ENCODE data around the gene CHORDC1.
"Not testable (repeated sequence)": the region's sequence is repeated elsewhere in the genome, so short reads cannot be mapped to it uniquely, and the experiment has no call there.

The CHORDC1 gene

GRCh38 chr11:90219438-90219837, 3.4 kb downstream of the CHORDC1 start:
- Histone ChIP-seq H3K4me1 (ENCODE audit: control insufficient read depth, insufficient read depth, low read length) (peaks cover 6% of the 10 kb centered on the region), H3K4me3 (ENCODE audit: insufficient read depth, low read depth, low read length) (no peak overlapping the region), H3K9me3 (ENCODE audit: control insufficient read depth, low read length) (no peaks in the 10 kb centered on the region), H3K36me3 (ENCODE audit: control insufficient read depth, insufficient read depth, low read length) (no peaks in the 10 kb centered on the region), H3K27ac (ENCODE audit: insufficient read depth, low read depth, low read length, poor library complexity, severe bottlenecking) (no peak overlapping the region), H3K27me3 (ENCODE audit: control insufficient read depth, insufficient read depth, low read length, poor library complexity, severe bottlenecking) (no peaks in the 10 kb centered on the region)
- WGBS, 2 experiments, result 90 to 94% methylated on average over 4 to 6 of the region's 6 CpGs

GRCh38 chr11:90218606-90219005, 4.2 kb downstream of the CHORDC1 start:
- peaks cover 6% of the 10 kb centered on the region for H3K4me1 ChIP-seq (ENCODE audit: control insufficient read depth, insufficient read depth, low read length)
- no peak overlapping the region for H3K27ac ChIP-seq (ENCODE audit: insufficient read depth, low read depth, low read length, poor library complexity, severe bottlenecking)
- H3K4me3 ChIP-seq (ENCODE audit: insufficient read depth, low read depth, low read length), result no peak overlapping the region
- no peaks in the 10 kb centered on the region for H3K36me3 ChIP-seq (ENCODE audit: control insufficient read depth, insufficient read depth, low read length)
- WGBS, 2 experiments, result 46 to 57% methylated on average over 2 of the region's 2 CpGs
- no peaks in the 10 kb centered on the region for H3K27me3 ChIP-seq (ENCODE audit: control insufficient read depth, insufficient read depth, low read length, poor library complexity, severe bottlenecking)
- no peaks in the 10 kb centered on the region for H3K9me3 ChIP-seq (ENCODE audit: control insufficient read depth, low read length)

- Histone ChIP-seq H3K4me3 (ENCODE audit: insufficient read depth, low read depth, low read length) (no peak overlapping the region), H3K4me1 (ENCODE audit: control insufficient read depth, insufficient read depth, low read length) (peaks cover 6% of the 10 kb centered on the region), H3K27ac (ENCODE audit: insufficient read depth, low read depth, low read length, poor library complexity, severe bottlenecking) (no peak overlapping the region), H3K27me3 (ENCODE audit: control insufficient read depth, insufficient read depth, low read length, poor library complexity, severe bottlenecking) (no peaks in the 10 kb centered on the region), H3K36me3 (ENCODE audit: control insufficient read depth, insufficient read depth, low read length) (peaks cover 6% of the 10 kb centered on the region), H3K9me3 (ENCODE audit: control insufficient read depth, low read length) (no peaks in the 10 kb centered on the region)
- WGBS, 2 experiments, result 96% methylated on average over 5 of the region's 5 CpGs
These were observed 6.2 kb downstream of the CHORDC1 start for GRCh38 chr11:90216611-90217010.

- 100% methylated on average over 2 of the region's 3 CpGs for WGBS, 2 experiments
- H3K36me3 ChIP-seq (ENCODE audit: control insufficient read depth, insufficient read depth, low read length), result peaks cover 14% of the 10 kb centered on the region
- H3K27ac ChIP-seq (ENCODE audit: insufficient read depth, low read depth, low read length, poor library complexity, severe bottlenecking), result no peak overlapping the region
- H3K4me3 ChIP-seq (ENCODE audit: insufficient read depth, low read depth, low read length), result no peak overlapping the region
- H3K27me3 ChIP-seq (ENCODE audit: control insufficient read depth, insufficient read depth, low read length, poor library complexity, severe bottlenecking), result no peaks in the 10 kb centered on the region
- H3K9me3 ChIP-seq (ENCODE audit: control insufficient read depth, low read length), result no peaks in the 10 kb centered on the region
- no peaks in the 10 kb centered on the region for H3K4me1 ChIP-seq (ENCODE audit: control insufficient read depth, insufficient read depth, low read length)
These were observed 9.5 kb downstream of the CHORDC1 start for GRCh38 chr11:90213322-90213721.

- Histone ChIP-seq H3K4me3 (ENCODE audit: insufficient read depth, low read depth, low read length) (no peak overlapping the region), H3K9me3 (ENCODE audit: control insufficient read depth, low read length) (no peaks in the 10 kb centered on the region), H3K36me3 (ENCODE audit: control insufficient read depth, insufficient read depth, low read length) (peaks cover 14% of the 10 kb centered on the region), H3K27ac (ENCODE audit: insufficient read depth, low read depth, low read length, poor library complexity, severe bottlenecking) (no peak overlapping the region), H3K27me3 (ENCODE audit: control insufficient read depth, insufficient read depth, low read length, poor library complexity, severe bottlenecking) (no peaks in the 10 kb centered on the region), H3K4me1 (ENCODE audit: control insufficient read depth, insufficient read depth, low read length) (no peaks in the 10 kb centered on the region)
- WGBS, 2 experiments, result 92 to 94% methylated on average over 2 of the region's 2 CpGs
These were observed 14.0 kb downstream of the CHORDC1 start for GRCh38 chr11:90208857-90209256.

- H3K27me3 ChIP-seq (ENCODE audit: control insufficient read depth, insufficient read depth, low read length, poor library complexity, severe bottlenecking); H3K4me1 ChIP-seq (ENCODE audit: control insufficient read depth, insufficient read depth, low read length); H3K27ac ChIP-seq (ENCODE audit: insufficient read depth, low read depth, low read length, poor library complexity, severe bottlenecking); H3K4me3 ChIP-seq (ENCODE audit: insufficient read depth, low read depth, low read length); H3K9me3 ChIP-seq (ENCODE audit: control insufficient read depth, low read length): not testable (repeated sequence)
- H3K36me3 ChIP-seq (ENCODE audit: control insufficient read depth, insufficient read depth, low read length), result peaks cover 14% of the 10 kb centered on the region
- 93% methylated on average over 10 of the region's 10 CpGs for WGBS, 2 experiments
These were observed 14.9 kb downstream of the CHORDC1 start for GRCh38 chr11:90207992-90208391.

- no peaks in the 10 kb centered on the region for H3K27me3 ChIP-seq (ENCODE audit: control insufficient read depth, insufficient read depth, low read length, poor library complexity, severe bottlenecking)
- no peak overlapping the region for H3K4me3 ChIP-seq (ENCODE audit: insufficient read depth, low read depth, low read length)
- no peak overlapping the region for H3K27ac ChIP-seq (ENCODE audit: insufficient read depth, low read depth, low read length, poor library complexity, severe bottlenecking)
- H3K36me3 ChIP-seq (ENCODE audit: control insufficient read depth, insufficient read depth, low read length), result peaks cover 10% of the 10 kb centered on the region
- H3K4me1 ChIP-seq (ENCODE audit: control insufficient read depth, insufficient read depth, low read length), result no peaks in the 10 kb centered on the region
- H3K9me3 ChIP-seq (ENCODE audit: control insufficient read depth, low read length), result no peaks in the 10 kb centered on the region
- 64% methylated on average over 2 of the region's 3 CpGs; no CpG with 5 or more reads in 1 of the 2 experiments for WGBS, 2 experiments
These were observed 17.8 kb downstream of the CHORDC1 start for GRCh38 chr11:90204832-90205646.

GRCh38 chr11:90204407-90204806, 18.4 kb downstream of the CHORDC1 start:
- no peak overlapping the region for H3K27ac ChIP-seq (ENCODE audit: insufficient read depth, low read depth, low read length, poor library complexity, severe bottlenecking)
- H3K9me3 ChIP-seq (ENCODE audit: control insufficient read depth, low read length), result no peaks in the 10 kb centered on the region
- no peaks in the 10 kb centered on the region for H3K27me3 ChIP-seq (ENCODE audit: control insufficient read depth, insufficient read depth, low read length, poor library complexity, severe bottlenecking)
- H3K4me3 ChIP-seq (ENCODE audit: insufficient read depth, low read depth, low read length), result no peak overlapping the region
- peaks cover 6% of the 10 kb centered on the region for H3K36me3 ChIP-seq (ENCODE audit: control insufficient read depth, insufficient read depth, low read length)
- no peaks in the 10 kb centered on the region for H3K4me1 ChIP-seq (ENCODE audit: control insufficient read depth, insufficient read depth, low read length)
- 90% methylated on average over 11 to 13 of the region's 13 CpGs for WGBS, 2 experiments

GRCh38 chr11:90202342-90202741, 20.5 kb downstream of the CHORDC1 start:
- H3K36me3 ChIP-seq (ENCODE audit: control insufficient read depth, insufficient read depth, low read length), result peaks cover 6% of the 10 kb centered on the region
- H3K27ac ChIP-seq (ENCODE audit: insufficient read depth, low read depth, low read length, poor library complexity, severe bottlenecking), result no peak overlapping the region
- WGBS, 2 experiments, result 91 to 95% methylated on average over 3 of the region's 3 CpGs
- no peak overlapping the region for H3K4me3 ChIP-seq (ENCODE audit: insufficient read depth, low read depth, low read length)
- H3K9me3 ChIP-seq (ENCODE audit: control insufficient read depth, low read length), result no peaks in the 10 kb centered on the region
- H3K27me3 ChIP-seq (ENCODE audit: control insufficient read depth, insufficient read depth, low read length, poor library complexity, severe bottlenecking), result no peaks in the 10 kb centered on the region
- no peaks in the 10 kb centered on the region for H3K4me1 ChIP-seq (ENCODE audit: control insufficient read depth, insufficient read depth, low read length)

GRCh38 chr11:90197377-90197776, 25.5 kb downstream of the CHORDC1 start:
- 96 to 97% methylated on average over 1 of the region's 1 CpG for WGBS, 2 experiments
- H3K36me3 ChIP-seq (ENCODE audit: control insufficient read depth, insufficient read depth, low read length), result peaks cover 4% of the 10 kb centered on the region

More at GRCh38 chr11:90197377-90197776, 25.5 kb downstream of the CHORDC1 start:
- Histone ChIP-seq H3K27me3 (ENCODE audit: control insufficient read depth, insufficient read depth, low read length, poor library complexity, severe bottlenecking) (no peaks in the 10 kb centered on the region), H3K9me3 (ENCODE audit: control insufficient read depth, low read length) (no peaks in the 10 kb centered on the region), H3K4me1 (ENCODE audit: control insufficient read depth, insufficient read depth, low read length) (no peaks in the 10 kb centered on the region), H3K27ac (ENCODE audit: insufficient read depth, low read depth, low read length, poor library complexity, severe bottlenecking) (no peak overlapping the region), H3K4me3 (ENCODE audit: insufficient read depth, low read depth, low read length) (no peak overlapping the region)

All from ectodermal cell (in vitro differentiated cells).